SK-N-SH treated with all-trans-retinoic acid at 6 μM for 48 hours (cell line): ENCODE data around the gene MESD.

Source experiments
- BACH2 ChIP-seq: fragments of 250-450 bp; sonication (Bioruptor Pico); IDR thresholded peaks from 2 replicates; pipeline ENCODE4 v1.9.0; 2021; ENCODE audit warnings: mild to moderate bottlenecking, borderline replicate concordance
- CREB5 ChIP-seq: fragments of 250-450 bp; sonication (Bioruptor Pico); IDR thresholded peaks from 2 replicates; pipeline ENCODE4 v1.5.1; 2020; ENCODE audit warnings: low read depth, mild to moderate bottlenecking, moderate library complexity
- GLIS3 ChIP-seq: fragments of 250-450 bp; sonication (Bioruptor Pico); IDR thresholded peaks from 2 replicates; pipeline ENCODE4 v1.5.0; 2020; ENCODE audit warnings: mild to moderate bottlenecking, moderate library complexity
- TCF4 ChIP-seq: fragments of 250-450 bp; sonication (Bioruptor Pico); IDR thresholded peaks from 2 replicates; pipeline ENCODE4 v1.8.0; 2021; ENCODE audit warnings: mild to moderate bottlenecking, moderate library complexity, borderline replicate concordance
- ZFP30 ChIP-seq: fragments of 450-650 bp; formaldehyde crosslinking; IDR thresholded peaks from 2 replicates; pipeline ENCODE4 v1.5.0; 2022; ENCODE audit warnings: mild to moderate bottlenecking, moderate library complexity
- ZNF565 ChIP-seq: fragments of 450-650 bp; formaldehyde crosslinking; conservative IDR thresholded peaks from 2 replicates; pipeline ENCODE4 v1.5.0; 2020; ENCODE audit warnings: low read depth, mild to moderate bottlenecking, moderate library complexity
- ZNF70 ChIP-seq: fragments of 450-650 bp; formaldehyde crosslinking; IDR thresholded peaks from 2 replicates; pipeline ENCODE4 v1.5.0; 2020; ENCODE audit warnings: mild to moderate bottlenecking, moderate library complexity
- TF ChIP-seq, protein P1 (sequence below): fragments of 250-450 bp; sonication (Bioruptor Pico); IDR thresholded peaks from 2 replicates; pipeline ENCODE4 v1.8.0; 2020; ENCODE audit warnings: mild to moderate bottlenecking, moderate library complexity, borderline replicate concordance

DNA sequence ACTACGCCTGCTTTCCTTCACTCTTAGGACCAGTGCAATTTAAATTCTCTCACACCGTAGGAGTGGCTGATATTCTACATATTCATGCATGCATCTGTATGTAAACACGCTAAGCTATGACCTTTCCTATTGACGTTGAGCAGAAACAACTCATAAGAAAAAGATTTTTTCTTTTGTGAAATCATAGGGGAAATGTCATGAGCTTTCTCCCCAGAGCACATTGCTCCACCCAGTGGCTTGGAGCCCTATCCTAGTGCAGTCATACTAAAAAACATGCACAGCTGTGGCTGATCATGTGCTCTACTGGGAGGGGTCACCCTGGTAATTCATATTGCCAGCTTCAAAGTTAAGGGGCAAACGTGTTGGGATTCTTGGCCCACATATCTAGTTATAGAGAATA lies 1.8 kb upstream of the MESD start:
- no peak for TF ChIP-seq ZNF70
- TF ChIP-seq ZFP30 (CRISPR knock-in tag), result no peak
- TF ChIP-seq ZNF565, result no peak
- TF ChIP-seq, protein P1, sequence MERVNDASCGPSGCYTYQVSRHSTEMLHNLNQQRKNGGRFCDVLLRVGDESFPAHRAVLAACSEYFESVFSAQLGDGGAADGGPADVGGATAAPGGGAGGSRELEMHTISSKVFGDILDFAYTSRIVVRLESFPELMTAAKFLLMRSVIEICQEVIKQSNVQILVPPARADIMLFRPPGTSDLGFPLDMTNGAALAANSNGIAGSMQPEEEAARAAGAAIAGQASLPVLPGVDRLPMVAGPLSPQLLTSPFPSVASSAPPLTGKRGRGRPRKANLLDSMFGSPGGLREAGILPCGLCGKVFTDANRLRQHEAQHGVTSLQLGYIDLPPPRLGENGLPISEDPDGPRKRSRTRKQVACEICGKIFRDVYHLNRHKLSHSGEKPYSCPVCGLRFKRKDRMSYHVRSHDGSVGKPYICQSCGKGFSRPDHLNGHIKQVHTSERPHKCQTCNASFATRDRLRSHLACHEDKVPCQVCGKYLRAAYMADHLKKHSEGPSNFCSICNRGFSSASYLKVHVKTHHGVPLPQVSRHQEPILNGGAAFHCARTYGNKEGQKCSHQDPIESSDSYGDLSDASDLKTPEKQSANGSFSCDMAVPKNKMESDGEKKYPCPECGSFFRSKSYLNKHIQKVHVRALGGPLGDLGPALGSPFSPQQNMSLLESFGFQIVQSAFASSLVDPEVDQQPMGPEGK (CRISPR knock-in tag), result no peak
- no peak for TF ChIP-seq GLIS3
- no peak for TF ChIP-seq TCF4 (CRISPR knock-in tag)
- TF ChIP-seq BACH2, result no peak
- TF ChIP-seq CREB5 (CRISPR knock-in tag), result no peak
